ENCODE measurements around the gene MOGAT2.
"Not testable (repeated sequence)": the region's sequence is repeated elsewhere in the genome, so short reads cannot be mapped to it uniquely, and the experiment has no call there.

The MOGAT2 gene

DNA sequence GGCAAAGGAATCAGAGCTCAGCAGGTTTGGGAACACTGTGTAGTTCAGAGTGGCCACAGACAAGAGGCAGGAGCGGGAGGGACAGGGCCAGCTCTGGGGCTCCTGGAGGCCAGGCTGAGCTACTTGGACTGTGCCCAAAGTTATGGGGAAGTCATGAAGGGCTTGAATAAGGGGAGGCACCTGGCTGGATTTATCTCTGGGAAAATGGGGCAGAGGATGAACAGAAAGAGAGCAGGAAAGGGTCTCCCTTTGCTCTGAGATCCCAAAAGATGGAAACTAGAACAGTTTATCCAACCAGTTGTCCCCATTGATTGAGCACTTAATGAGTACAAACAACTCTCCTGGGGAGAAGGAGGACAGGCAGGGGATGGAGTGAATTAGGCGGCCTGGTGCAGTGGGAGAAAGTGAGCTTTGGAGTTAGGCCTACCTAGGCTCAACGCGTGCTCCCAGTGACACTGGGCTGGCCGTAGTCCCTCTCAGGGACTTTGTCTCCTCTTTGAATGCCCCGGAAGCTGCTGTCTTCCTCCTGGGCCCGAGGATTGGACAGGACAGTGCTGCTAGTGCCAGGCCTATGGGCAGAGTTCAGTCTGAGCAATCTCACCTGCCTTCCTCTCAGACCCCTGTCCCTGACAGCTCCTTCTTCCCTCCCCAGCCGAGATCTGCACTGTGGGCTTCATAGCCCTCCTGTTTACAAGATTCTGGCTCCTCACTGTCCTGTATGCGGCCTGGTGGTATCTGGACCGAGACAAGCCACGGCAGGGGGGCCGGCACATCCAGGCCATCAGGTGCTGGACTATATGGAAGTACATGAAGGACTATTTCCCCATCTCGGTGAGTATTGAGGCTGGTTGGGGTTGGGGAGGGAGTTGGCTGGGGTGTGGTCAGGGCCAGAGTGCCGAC is 2.0 kb downstream of the MOGAT2 start:
- DNase-seq, result no peak

DNA sequence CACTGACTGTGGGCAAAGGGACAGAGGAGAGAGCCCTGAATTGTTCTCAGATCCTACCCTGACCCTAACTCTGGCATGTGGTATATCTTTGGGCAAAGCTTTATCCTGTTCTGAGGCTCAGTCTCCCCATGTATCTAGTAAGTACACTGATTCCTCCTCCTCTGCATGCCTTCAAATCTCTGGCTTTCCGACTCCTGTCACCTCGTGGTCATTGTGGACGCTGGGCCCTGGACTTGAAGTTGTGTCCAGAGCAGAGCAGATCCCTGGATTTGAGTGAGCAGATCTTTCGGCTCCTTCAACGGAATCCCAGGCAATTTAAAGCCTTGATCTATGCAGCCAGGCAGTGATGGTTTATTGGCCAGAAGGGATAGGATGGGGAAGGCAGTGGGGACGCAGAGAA is 3.0 kb downstream of the MOGAT2 start:
- DNase-seq, result no peak

GRCh38 chr11:75721852-75722668 is 4.4 kb downstream of the MOGAT2 start:
- DNase-seq, result no peak

- no peak for DNase-seq
Measured at GRCh38 chr11:75722669-75723042, 5.0 kb downstream of the MOGAT2 start.

DNA sequence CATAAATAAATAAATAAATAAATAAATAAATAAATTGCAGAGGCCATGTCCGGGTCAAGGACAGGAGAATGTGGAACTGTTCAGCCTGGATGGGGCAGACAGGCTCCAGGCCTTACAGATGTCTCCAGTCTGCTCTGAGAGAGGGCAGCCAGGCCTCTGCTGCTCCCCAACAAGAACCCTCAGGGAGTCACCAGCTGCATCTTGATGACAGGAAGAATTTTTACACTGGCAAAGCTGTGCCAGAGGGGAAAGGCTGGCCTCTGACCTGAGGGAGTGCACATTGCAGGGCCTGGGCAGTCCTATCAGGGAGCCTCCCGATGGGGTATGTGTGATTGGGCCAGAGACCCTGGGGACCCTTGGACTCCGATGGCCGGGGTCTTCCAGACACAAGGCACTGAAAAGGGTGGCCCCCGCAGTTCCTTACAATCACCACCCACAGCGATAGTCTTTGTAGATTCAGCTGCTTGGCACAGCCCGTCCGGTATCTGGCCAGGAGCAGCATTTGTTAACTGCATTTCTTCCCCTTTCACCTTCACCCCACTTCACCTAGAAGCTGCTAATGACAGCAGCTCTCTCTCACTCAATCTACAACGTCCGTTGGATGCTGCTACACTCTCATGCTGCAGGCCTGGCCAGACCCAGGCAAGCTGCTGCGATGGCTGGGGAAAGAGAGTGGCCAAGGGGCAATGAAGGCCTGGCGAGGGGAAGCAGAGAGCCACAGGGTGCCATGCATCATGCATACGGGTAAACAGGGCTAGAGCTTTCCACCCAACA is 8.1 kb downstream of the MOGAT2 start:
- no peak for DNase-seq

- DNase-seq, result no peak
Measured at GRCh38 chr11:75728992-75729391, 11.4 kb downstream of the MOGAT2 start.

DNA sequence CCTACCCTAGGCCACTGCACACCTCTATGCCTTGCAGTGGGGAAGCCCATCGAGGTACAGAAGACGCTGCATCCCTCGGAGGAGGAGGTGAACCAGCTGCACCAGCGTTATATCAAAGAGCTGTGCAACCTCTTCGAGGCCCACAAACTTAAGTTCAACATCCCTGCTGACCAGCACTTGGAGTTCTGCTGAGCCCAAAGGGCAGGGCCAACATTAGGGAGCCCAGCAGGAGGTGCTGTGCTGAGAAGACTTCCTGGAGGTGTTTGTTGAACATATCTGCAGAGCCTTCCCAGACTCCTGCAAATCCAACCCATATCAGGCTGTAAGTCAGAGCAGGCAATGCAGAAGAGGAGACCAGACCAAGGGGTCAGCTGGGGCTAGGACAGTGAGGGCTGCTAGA is 13.5 kb downstream of the MOGAT2 start:
- no peak for DNase-seq

- no peak for DNase-seq
Measured at GRCh38 chr11:75733071-75733430, 15.4 kb downstream of the MOGAT2 start.

DNA sequence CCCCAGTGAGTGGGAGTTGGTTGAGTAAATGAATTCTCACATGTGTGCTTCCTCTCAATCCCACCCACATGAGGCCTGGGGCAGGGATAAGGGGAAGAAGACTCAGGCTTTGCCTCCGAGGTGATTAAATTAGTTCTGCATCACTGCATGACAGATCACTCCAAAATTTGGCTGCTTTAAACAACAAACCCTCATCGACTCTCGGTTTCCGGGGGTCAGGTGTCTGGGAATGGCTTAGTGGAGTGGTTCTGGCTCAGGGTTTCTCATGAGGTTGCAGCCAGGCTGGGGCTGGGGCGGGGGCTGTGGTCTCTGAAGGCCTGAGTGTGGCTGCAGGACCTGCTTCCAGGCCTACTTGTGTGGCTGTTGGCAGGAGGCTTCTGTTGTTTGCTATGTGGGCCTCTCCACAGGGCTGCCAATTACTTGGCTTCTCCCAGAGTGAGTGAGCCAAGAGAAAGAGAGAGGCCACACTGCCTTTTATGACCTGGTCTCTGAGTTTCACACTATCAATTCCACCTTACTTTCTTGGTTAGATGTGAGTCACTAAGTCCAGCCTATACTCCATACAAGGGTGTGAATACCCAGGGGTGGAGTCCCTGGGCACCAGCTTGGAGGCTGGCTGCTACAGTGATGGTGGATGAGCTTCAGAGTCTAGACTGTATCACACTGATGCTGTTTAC is 15.9 kb downstream of the MOGAT2 start:
- DNase-seq, result peak; percentile 19

DNA sequence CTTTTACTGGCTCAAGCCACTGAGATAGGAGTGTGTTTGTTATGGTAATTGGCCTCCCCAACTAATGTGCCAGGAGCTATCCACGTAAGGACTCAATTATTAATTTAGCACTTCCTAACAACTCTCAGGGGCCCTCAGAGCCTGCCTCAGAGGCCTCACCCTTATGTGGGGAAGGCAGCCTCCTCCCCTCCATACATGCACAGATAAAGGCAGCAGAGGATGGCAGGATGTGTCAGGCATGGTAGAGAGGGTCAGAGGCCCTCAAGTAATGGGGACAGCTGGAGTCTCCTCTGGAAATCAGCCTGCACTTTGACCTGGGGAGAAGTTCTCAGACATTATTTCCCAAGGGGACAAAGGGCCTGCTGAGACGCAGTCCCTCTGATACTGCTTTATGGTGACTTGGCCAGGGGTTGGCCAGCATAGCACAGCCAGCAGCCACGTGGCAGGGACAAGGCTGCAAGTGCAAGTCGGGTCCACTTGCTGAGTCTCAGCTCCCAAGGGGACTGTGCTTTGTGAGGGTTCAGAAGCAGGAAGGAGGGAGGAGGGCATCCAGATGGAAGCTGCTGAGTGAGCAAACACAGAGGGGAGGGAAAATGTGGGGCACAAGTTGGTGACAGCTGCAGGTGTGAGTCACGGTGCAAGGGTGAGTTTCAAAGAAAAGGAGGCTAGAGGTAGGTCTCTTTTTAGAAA is 17.0 kb downstream of the MOGAT2 start:
- peak; percentile 19 for DNase-seq

GRCh38 chr11:75735181-75735845 is 17.7 kb downstream of the MOGAT2 start:
- no peak for DNase-seq

DNA sequence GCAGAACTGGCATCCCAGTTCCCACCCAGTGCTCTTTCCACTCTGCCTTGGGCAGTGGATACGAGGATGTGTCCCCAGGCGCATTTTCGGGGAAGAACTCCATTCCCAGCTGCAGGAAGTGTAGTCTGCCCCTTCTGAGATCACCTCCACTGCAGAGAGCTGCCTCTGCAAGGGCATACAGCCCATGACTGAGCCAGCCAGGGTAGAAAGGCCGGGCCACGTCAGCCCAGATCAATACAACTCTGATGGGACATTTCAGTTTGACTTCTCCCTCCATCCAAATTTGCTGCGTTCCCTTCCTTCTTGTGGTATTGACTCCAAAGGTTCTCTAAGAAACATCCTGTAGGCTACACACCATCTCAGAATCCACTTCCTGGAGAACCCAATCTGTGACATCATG is 19.7 kb downstream of the MOGAT2 start:
- DNase-seq, result no peak

GRCh38 chr11:75740681-75741080 is 23.0 kb downstream of the MOGAT2 start:
- DNase-seq, result no peak

- not testable (repeated sequence) for DNase-seq
Measured at GRCh38 chr11:75743159-75743558, 25.5 kb downstream of the MOGAT2 start.

GRCh38 chr11:75743711-75744563 is 26.3 kb downstream of the MOGAT2 start:
- DNase-seq, result no peak

- no peak for DNase-seq
Measured at GRCh38 chr11:75745807-75746206, 28.2 kb downstream of the MOGAT2 start.

DNA sequence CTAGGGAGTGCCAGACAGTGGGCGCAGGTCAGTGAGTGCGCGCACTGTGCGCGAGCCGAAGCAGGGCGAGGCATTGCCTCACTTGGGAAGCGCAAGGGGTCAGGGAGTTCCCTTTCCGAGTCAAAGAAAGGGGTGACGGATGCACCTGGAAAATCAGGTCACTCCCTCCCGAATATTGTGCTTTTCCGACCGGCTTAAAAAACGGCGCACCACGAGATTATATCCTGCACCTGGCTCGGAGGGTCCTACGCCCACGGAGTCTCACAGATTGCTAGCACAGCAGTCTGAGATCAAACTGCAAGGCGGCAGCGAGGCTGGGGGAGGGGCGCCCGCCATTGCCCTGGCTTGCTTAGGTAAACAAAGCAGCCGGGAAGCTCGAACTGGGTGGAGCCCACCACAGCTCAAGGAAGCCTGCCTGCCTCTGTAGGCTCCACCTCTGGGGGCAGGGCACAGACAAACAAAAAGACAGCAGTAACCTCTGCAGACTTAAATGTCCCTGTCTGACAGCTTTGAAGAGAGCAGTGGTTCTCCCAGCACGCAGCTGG is 31.2 kb downstream of the MOGAT2 start:
- DNase-seq, result not testable (repeated sequence)

DNA sequence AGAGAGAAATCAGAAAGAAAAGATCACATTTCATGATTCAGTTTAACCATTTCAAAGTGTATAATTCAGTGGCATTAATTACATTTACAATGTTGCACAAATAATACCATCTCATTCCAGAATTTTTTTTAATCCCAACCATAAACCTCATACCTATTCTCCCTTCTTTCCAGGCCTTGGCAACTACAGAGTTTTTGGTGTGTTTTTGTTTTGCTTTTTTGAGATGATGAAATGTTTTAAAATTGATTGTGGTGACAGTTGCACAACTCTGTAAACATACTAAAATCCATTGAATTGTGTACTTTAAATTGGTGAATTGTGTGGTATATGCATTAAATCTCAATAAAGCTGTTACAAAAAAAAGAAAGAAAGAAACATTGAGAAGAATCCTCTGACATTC is 37.3 kb downstream of the MOGAT2 start:
- not testable (repeated sequence) for DNase-seq

DNA sequence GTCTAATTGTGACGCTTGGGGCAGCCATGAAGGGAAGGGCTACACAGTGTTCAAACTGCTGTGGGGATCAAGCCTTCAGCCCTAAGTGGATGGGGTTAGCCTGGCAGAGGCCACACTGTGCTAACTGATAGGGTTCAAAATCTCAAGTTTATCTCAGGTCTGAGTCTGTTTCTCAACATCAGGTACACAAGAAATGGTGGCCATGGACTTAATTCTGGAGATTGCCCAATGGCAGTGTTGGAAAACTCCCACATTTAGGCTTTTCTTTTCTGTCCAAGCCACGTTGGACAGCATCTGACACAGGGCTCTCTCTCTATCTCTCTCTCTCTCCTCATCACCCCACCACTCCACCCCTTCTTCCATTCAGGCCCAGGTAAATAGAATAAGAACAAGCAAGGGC is 40.0 kb downstream of the MOGAT2 start:
- no peak for DNase-seq

- DNase-seq, result no peak
Measured at GRCh38 chr11:75759832-75760231, 42.2 kb downstream of the MOGAT2 start.

Measured in NCI-H510A (cell line).